GM06990 (cell line): ENCODE measurements around the gene FSIP2.
A peak's percentile ranks its signal among the peaks of the same experiment; 100 is the strongest.

ENCODE experiments used
- DNase-seq: peaks from one replicate; pipeline ENCODE4 v3.0.0-alpha.2; 2011; ENCODE audit not compliant: insufficient read length; ENCODE audit errors: extremely low read depth
- H3K27me3 ChIP-seq: replicated peaks from 2 replicates; pipeline ENCODE4 v1.6.0; 2011; ENCODE audit warnings: low read length; ENCODE audit not compliant: control insufficient read depth, insufficient read depth
- H3K36me3 ChIP-seq: 2 replicates; pipeline ENCODE4 v1.5.1; 2011; ENCODE audit warnings: low read length; ENCODE audit not compliant: control insufficient read depth, insufficient read depth
- H3K4me3 ChIP-seq: replicated peaks from 2 replicates; pipeline ENCODE4 v1.5.1; 2011; ENCODE audit warnings: low read depth, mild to moderate bottlenecking, control low read depth, low read length
- CTCF ChIP-seq: IDR thresholded peaks from 2 replicates; pipeline ENCODE4 v1.5.1; 2011; ENCODE audit warnings: low read length, control low read depth, mild to moderate bottlenecking, inconsistent platforms; ENCODE audit not compliant: insufficient read depth, poor library complexity, severe bottlenecking

The FSIP2 gene

GRCh38 chr2:185782223-185782769 lies 43.7 kb downstream of the FSIP2 start:
- no peaks in the 10 kb centered on the region for H3K36me3 ChIP-seq
- no peak overlapping the region for H3K4me3 ChIP-seq
- no peak for DNase-seq
- no peak for TF ChIP-seq CTCF
- no peaks in the 10 kb centered on the region for H3K27me3 ChIP-seq

DNA sequence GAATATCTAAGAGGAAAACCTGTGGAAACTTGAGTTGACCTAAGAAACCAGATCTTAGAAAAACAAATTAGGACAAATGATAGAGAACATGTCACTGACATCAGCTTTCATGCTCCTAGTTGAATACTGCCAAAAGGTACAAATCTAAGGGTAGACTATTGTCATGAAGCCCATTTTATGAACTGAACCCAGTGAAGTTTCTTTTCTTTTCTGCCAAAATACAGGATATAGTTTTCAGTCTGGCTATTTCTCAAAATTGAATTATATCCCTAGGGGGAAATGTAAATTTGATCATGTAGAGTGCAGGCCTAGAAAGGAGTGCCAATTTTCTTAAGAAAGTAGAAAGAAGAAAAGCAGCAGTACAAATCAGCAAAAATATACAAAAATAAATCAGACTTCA lies 46.6 kb downstream of the FSIP2 start:
- Histone ChIP-seq H3K4me3 (no peak overlapping the region), H3K36me3 (no peaks in the 10 kb centered on the region), H3K27me3 (no peaks in the 10 kb centered on the region)
- DNase-seq: no peak
- TF ChIP-seq CTCF: no peak

GRCh38 chr2:185785851-185786473 lies 47.4 kb downstream of the FSIP2 start:
- DNase-seq: peak; percentile 24
- H3K4me3 ChIP-seq: no peak overlapping the region
- no peaks in the 10 kb centered on the region for H3K27me3 ChIP-seq
- H3K36me3 ChIP-seq: no peaks in the 10 kb centered on the region
- TF ChIP-seq CTCF: no peak

- Histone ChIP-seq H3K4me3 (no peak overlapping the region), H3K36me3 (no peaks in the 10 kb centered on the region), H3K27me3 (no peaks in the 10 kb centered on the region)
- DNase-seq: no peak
- TF ChIP-seq CTCF: no peak
These were observed 48.9 kb downstream of the FSIP2 start for GRCh38 chr2:185787227-185788145.

DNA sequence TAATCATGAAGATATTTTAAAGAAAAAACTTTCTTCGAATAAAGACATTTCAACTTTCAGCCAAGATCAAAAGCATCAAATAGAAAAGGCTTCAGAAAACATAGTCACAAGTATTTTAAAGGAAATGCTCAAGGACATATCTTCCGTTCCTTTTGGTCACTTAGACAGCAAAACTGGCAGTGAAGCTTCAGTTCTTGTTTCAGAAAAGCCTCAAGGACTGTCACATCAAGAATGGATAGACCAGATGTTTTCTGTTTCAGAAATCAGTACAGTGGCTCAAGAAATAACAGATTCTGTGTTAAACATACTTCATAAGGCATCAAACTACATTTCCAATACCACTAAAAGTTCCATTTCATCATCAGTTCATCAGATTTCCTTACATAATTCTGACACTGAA lies 51.8 kb downstream of the FSIP2 start:
- peak; percentile 14 for DNase-seq
- Histone ChIP-seq H3K4me3 (no peak overlapping the region), H3K27me3 (no peaks in the 10 kb centered on the region), H3K36me3 (no peaks in the 10 kb centered on the region)
- TF ChIP-seq CTCF: no peak
